ENCODE results near the gene HPN.
A peak's percentile ranks its signal among the peaks of the same experiment; 100 is the strongest.

The HPN gene

GRCh38 chr19:35061583-35062373 lies 20.3 kb downstream of the HPN start:
- Histone ChIP-seq H3K4me3 (no peak overlapping the region), H3K9me3 (no peaks in the 10 kb centered on the region), H3K36me3 (replicated peaks) (no peaks in the 10 kb centered on the region), H3K4me1 (no peaks in the 10 kb centered on the region), H3K27me3 (ENCODE audit: low read depth) (no peaks in the 10 kb centered on the region)
- DNase-seq (ENCODE audit: low spot score in 2 of 2) = no peak
- in situ Hi-C loops (cut with MboI; ENCODE audit: low sequenced_read_pairs) = loop anchor here (5.0 kb wide), 1 partner anchor 76 kb away; the partner anchor contains the start of genes FXYD1 and LGI4

GRCh38 chr19:35062942-35063341 lies 21.4 kb downstream of the HPN start:
- Histone ChIP-seq H3K36me3 (replicated peaks) (no peaks in the 10 kb centered on the region), H3K4me1 (peaks cover 1% of the 10 kb centered on the region), H3K27me3 (ENCODE audit: low read depth) (no peaks in the 10 kb centered on the region), H3K9me3 (no peaks in the 10 kb centered on the region), H3K4me3 (no peak overlapping the region)
- DNase-seq (ENCODE audit: low spot score in 2 of 2) = no peak
- in situ Hi-C loops (cut with MboI; ENCODE audit: low sequenced_read_pairs) = loop anchor here (5.0 kb wide), 1 partner anchor 74 kb away; the partner anchor contains the start of genes FXYD1 and LGI4

- Histone ChIP-seq H3K36me3 (replicated peaks) (no peaks in the 10 kb centered on the region), H3K9me3 (no peaks in the 10 kb centered on the region), H3K27me3 (ENCODE audit: low read depth) (no peaks in the 10 kb centered on the region), H3K4me3 (no peak overlapping the region), H3K4me1 (peaks cover 12% of the 10 kb centered on the region)
- in situ Hi-C loops (cut with MboI; ENCODE audit: low sequenced_read_pairs) = loop anchor here (5.0 kb wide), 1 partner anchor 73 kb away; the partner anchor contains the start of genes FXYD1 and LGI4
- DNase-seq (ENCODE audit: low spot score in 2 of 2) = no peak
Measured at GRCh38 chr19:35063940-35064818, 22.7 kb downstream of the HPN start.

GRCh38 chr19:35065574-35065973 lies 24.1 kb downstream of the HPN start:
- no peaks in the 10 kb centered on the region for H3K36me3 ChIP-seq (replicated peaks)
- H3K4me1 ChIP-seq = peaks cover 18% of the 10 kb centered on the region
- H3K4me3 ChIP-seq = no peak overlapping the region
- H3K9me3 ChIP-seq = peaks cover 1% of the 10 kb centered on the region; the same call in 1 of the 2 replicates
- in situ Hi-C loops (cut with MboI; ENCODE audit: low sequenced_read_pairs) = no loop called here
- no peaks in the 10 kb centered on the region for H3K27me3 ChIP-seq (ENCODE audit: low read depth)
- DNase-seq (ENCODE audit: low spot score in 2 of 2) = no peak

GRCh38 chr19:35066121-35066520 lies 24.6 kb downstream of the HPN start:
- Histone ChIP-seq H3K9me3 (peaks cover 2% of the 10 kb centered on the region; the same call in 1 of the 2 replicates), H3K36me3 (replicated peaks) (no peaks in the 10 kb centered on the region), H3K4me1 (peaks cover 18% of the 10 kb centered on the region), H3K4me3 (no peak overlapping the region), H3K27me3 (ENCODE audit: low read depth) (no peaks in the 10 kb centered on the region)
- DNase-seq (ENCODE audit: low spot score in 2 of 2) = no peak
- in situ Hi-C loops (cut with MboI; ENCODE audit: low sequenced_read_pairs) = no loop called here

- peak; percentile 93 to 98 for DNase-seq (ENCODE audit: low spot score in 2 of 2)
- peak overlapping the region; percentile 3 for H3K4me3 ChIP-seq
- in situ Hi-C loops (cut with MboI; ENCODE audit: low sequenced_read_pairs) = no loop called here
Measured at GRCh38 chr19:35066691-35067563, 25.4 kb downstream of the HPN start.

GRCh38 chr19:35068941-35069634 lies 27.6 kb downstream of the HPN start:
- in situ Hi-C loops (cut with MboI; ENCODE audit: low sequenced_read_pairs) = no loop called here
- H3K9me3 ChIP-seq = peaks cover 2% of the 10 kb centered on the region; the same call in 1 of the 2 replicates
- peaks cover 18% of the 10 kb centered on the region for H3K4me1 ChIP-seq
- DNase-seq (ENCODE audit: low spot score in 2 of 2) = peak; percentile 83 to 92
- no peaks in the 10 kb centered on the region for H3K27me3 ChIP-seq (ENCODE audit: low read depth)
- H3K36me3 ChIP-seq (replicated peaks) = no peaks in the 10 kb centered on the region
- H3K4me3 ChIP-seq = peak overlapping the region; percentile 8

More at GRCh38 chr19:35066691-35067563, 25.4 kb downstream of the HPN start:
- Histone ChIP-seq H3K9me3 (peaks cover 2% of the 10 kb centered on the region; the same call in 1 of the 2 replicates), H3K4me1 (peaks cover 18% of the 10 kb centered on the region), H3K36me3 (replicated peaks) (no peaks in the 10 kb centered on the region), H3K27me3 (ENCODE audit: low read depth) (no peaks in the 10 kb centered on the region)

- in situ Hi-C loops (cut with MboI; ENCODE audit: low sequenced_read_pairs) = no loop called here
- Histone ChIP-seq H3K36me3 (replicated peaks) (no peaks in the 10 kb centered on the region), H3K4me3 (no peak overlapping the region), H3K27me3 (ENCODE audit: low read depth) (no peaks in the 10 kb centered on the region), H3K4me1 (peaks cover 18% of the 10 kb centered on the region), H3K9me3 (peaks cover 2% of the 10 kb centered on the region; the same call in 1 of the 2 replicates)
- no peak for DNase-seq (ENCODE audit: low spot score in 2 of 2)
Measured at GRCh38 chr19:35069696-35070095, 28.2 kb downstream of the HPN start.

- Histone ChIP-seq H3K27me3 (ENCODE audit: low read depth) (no peaks in the 10 kb centered on the region), H3K4me3 (no peak overlapping the region), H3K9me3 (peaks cover 2% of the 10 kb centered on the region; the same call in 1 of the 2 replicates), H3K36me3 (replicated peaks) (no peaks in the 10 kb centered on the region), H3K4me1 (peaks cover 18% of the 10 kb centered on the region)
- in situ Hi-C loops (cut with MboI; ENCODE audit: low sequenced_read_pairs) = no loop called here
- DNase-seq (ENCODE audit: low spot score in 2 of 2) = no peak
Measured at GRCh38 chr19:35070471-35070870, 28.9 kb downstream of the HPN start.

GRCh38 chr19:35073516-35073915 lies 32.0 kb downstream of the HPN start:
- peaks cover 2% of the 10 kb centered on the region; the same call in 1 of the 2 replicates for H3K9me3 ChIP-seq
- DNase-seq (ENCODE audit: low spot score in 2 of 2) = no peak
- H3K36me3 ChIP-seq (replicated peaks) = no peaks in the 10 kb centered on the region
- in situ Hi-C loops (cut with MboI; ENCODE audit: low sequenced_read_pairs) = no loop called here
- H3K4me3 ChIP-seq = no peak overlapping the region
- peaks cover 11% of the 10 kb centered on the region for H3K4me1 ChIP-seq
- no peaks in the 10 kb centered on the region for H3K27me3 ChIP-seq (ENCODE audit: low read depth)

GRCh38 chr19:35073941-35074340 lies 32.4 kb downstream of the HPN start:
- H3K4me1 ChIP-seq = peaks cover 8% of the 10 kb centered on the region

GRCh38 chr19:35074426-35075201 lies 33.1 kb downstream of the HPN start:
- no peak for DNase-seq (ENCODE audit: low spot score in 2 of 2)
- in situ Hi-C loops (cut with MboI; ENCODE audit: low sequenced_read_pairs) = no loop called here
- Histone ChIP-seq H3K9me3 (peaks cover 2% of the 10 kb centered on the region; the same call in 1 of the 2 replicates), H3K36me3 (replicated peaks) (no peaks in the 10 kb centered on the region), H3K4me1 (peaks cover 1% of the 10 kb centered on the region), H3K27me3 (ENCODE audit: low read depth) (no peaks in the 10 kb centered on the region), H3K4me3 (no peak overlapping the region)

More at GRCh38 chr19:35073941-35074340, 32.4 kb downstream of the HPN start:
- Histone ChIP-seq H3K4me3 (no peak overlapping the region), H3K9me3 (peaks cover 2% of the 10 kb centered on the region; the same call in 1 of the 2 replicates), H3K27me3 (ENCODE audit: low read depth) (no peaks in the 10 kb centered on the region), H3K36me3 (replicated peaks) (no peaks in the 10 kb centered on the region)
- no peak for DNase-seq (ENCODE audit: low spot score in 2 of 2)
- in situ Hi-C loops (cut with MboI; ENCODE audit: low sequenced_read_pairs) = no loop called here

Data from HAP-1 (cell line).